Neutrophil (primary cell): ENCODE measurements around the gene SCN4B.

Experiments used
- H3K27ac ChIP-seq: fragments of 200-600 bp; sonication (generic); 2 replicates; pipeline ENCODE4 v1.5.1; 2016; ENCODE audit warnings: mild to moderate bottlenecking, moderate library complexity
- H3K27me3 ChIP-seq: fragments of 200-600 bp; sonication (generic); 2 replicates; pipeline ENCODE4 v1.6.0; 2016; ENCODE audit warnings: mild to moderate bottlenecking
- H3K36me3 ChIP-seq: fragments of 200-600 bp; sonication (generic); 2 replicates; pipeline ENCODE4 v1.5.1; 2017
- H3K4me1 ChIP-seq, 2 experiments: fragments of 200-600 bp in 1 of 2; sonication (generic) in 1 of 2; 1 replicate in 1 of 2; 2 replicates in 1 of 2; pipeline versions ENCODE4 v1.5.1 to v1.6.1; 2013 to 2016; ENCODE audit warnings: low read depth in 1 of 2, low read length in 1 of 2, mild to moderate bottlenecking in 1 of 2, moderate library complexity in 1 of 2; ENCODE audit not compliant: control insufficient read depth in 1 of 2, insufficient read depth in 1 of 2
- H3K4me3 ChIP-seq, 2 experiments: fragments of 200-600 bp in 1 of 2; sonication (generic) in 1 of 2; 1 replicate in 1 of 2; 2 replicates in 1 of 2; pipeline ENCODE4 v1.5.1; 2013 to 2016; ENCODE audit warnings: low read depth in 1 of 2, low read length in 1 of 2, mild to moderate bottlenecking in 1 of 2, moderate library complexity in 1 of 2
- H3K9me3 ChIP-seq: fragments of 200-600 bp; sonication (generic); 2 replicates; pipeline ENCODE4 v1.5.1; 2016
- TF ChIP-seq, protein P1 (sequence below): fragments of 200-600 bp; sonication (generic); IDR thresholded peaks from 2 replicates; pipeline ENCODE4 v1.5.1; 2016; ENCODE audit warnings: antibody characterized with exemption

Gene SCN4B

GRCh38 chr11:118124929-118125535, 27.6 kb downstream of the SCN4B start:
- H3K9me3 ChIP-seq = no peaks in the 10 kb centered on the region
- H3K4me3 ChIP-seq = no peak overlapping the region
- TF ChIP-seq, protein P1, sequence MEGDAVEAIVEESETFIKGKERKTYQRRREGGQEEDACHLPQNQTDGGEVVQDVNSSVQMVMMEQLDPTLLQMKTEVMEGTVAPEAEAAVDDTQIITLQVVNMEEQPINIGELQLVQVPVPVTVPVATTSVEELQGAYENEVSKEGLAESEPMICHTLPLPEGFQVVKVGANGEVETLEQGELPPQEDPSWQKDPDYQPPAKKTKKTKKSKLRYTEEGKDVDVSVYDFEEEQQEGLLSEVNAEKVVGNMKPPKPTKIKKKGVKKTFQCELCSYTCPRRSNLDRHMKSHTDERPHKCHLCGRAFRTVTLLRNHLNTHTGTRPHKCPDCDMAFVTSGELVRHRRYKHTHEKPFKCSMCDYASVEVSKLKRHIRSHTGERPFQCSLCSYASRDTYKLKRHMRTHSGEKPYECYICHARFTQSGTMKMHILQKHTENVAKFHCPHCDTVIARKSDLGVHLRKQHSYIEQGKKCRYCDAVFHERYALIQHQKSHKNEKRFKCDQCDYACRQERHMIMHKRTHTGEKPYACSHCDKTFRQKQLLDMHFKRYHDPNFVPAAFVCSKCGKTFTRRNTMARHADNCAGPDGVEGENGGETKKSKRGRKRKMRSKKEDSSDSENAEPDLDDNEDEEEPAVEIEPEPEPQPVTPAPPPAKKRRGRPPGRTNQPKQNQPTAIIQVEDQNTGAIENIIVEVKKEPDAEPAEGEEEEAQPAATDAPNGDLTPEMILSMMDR = no peak
- H3K36me3 ChIP-seq = no peaks in the 10 kb centered on the region
- H3K27me3 ChIP-seq = no peaks in the 10 kb centered on the region
- H3K4me1 ChIP-seq = no peaks in the 10 kb centered on the region
- H3K27ac ChIP-seq = no peak overlapping the region

DNA sequence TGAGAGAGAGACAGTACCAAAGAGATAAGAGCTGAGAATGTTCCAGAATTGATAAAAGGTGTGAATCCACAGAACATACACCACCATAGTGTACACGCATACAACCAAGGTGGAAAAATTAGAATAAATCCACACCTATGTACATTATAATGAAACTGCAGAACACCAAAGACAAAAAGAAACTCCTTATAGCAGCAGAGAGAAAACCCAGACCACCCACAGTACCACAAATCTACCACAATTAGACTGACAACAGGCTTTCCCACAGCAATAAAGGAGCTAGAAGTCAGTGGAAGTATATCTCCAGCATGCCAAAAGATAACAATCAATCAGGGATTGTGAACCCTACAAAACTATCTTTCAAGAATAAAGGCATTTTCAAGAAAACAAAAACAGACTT, 31.8 kb downstream of the SCN4B start:
- H3K9me3 ChIP-seq = no peaks in the 10 kb centered on the region
- TF ChIP-seq, protein P1 = no peak
- H3K27ac ChIP-seq = no peak overlapping the region
- peaks cover 8% of the 10 kb centered on the region for H3K27me3 ChIP-seq
- no peaks in the 10 kb centered on the region for H3K36me3 ChIP-seq
- H3K4me3 ChIP-seq = no peak overlapping the region
- H3K4me1 ChIP-seq = no peaks in the 10 kb centered on the region

GRCh38 chr11:118117790-118118601, 34.6 kb downstream of the SCN4B start:
- no peak overlapping the region for H3K27ac ChIP-seq
- H3K4me3 ChIP-seq = no peak overlapping the region
- H3K9me3 ChIP-seq = no peaks in the 10 kb centered on the region
- TF ChIP-seq, protein P1 = no peak
- H3K36me3 ChIP-seq = no peaks in the 10 kb centered on the region
- peaks cover 8% of the 10 kb centered on the region for H3K27me3 ChIP-seq
- H3K4me1 ChIP-seq = no peaks in the 10 kb centered on the region

DNA sequence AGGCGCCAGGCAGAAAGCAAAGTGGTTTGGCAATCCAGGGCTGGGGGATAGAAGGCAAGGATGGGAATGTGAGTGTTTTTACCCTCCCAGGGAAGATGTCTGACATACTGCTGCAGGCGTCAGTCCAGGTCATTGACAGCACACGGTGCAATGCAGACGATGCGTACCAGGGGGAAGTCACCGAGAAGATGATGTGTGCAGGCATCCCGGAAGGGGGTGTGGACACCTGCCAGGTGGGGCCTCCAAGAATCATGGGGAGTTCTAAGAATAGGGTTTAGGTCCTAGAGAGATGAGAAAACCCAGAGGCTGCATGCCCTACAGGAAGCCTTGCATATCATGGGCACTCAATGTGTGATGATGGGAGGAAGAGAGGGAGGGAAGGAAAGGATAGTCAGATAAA, 37.6 kb downstream of the SCN4B start:
- TF ChIP-seq, protein P1 = no peak
- Histone ChIP-seq H3K27me3 (peaks cover 8% of the 10 kb centered on the region), H3K4me3 (no peak overlapping the region), H3K36me3 (no peaks in the 10 kb centered on the region), H3K27ac (no peak overlapping the region), H3K4me1 (no peaks in the 10 kb centered on the region), H3K9me3 (no peaks in the 10 kb centered on the region)

- no peaks in the 10 kb centered on the region for H3K36me3 ChIP-seq
- H3K9me3 ChIP-seq = no peaks in the 10 kb centered on the region
- TF ChIP-seq, protein P1 = no peak
- no peaks in the 10 kb centered on the region for H3K4me1 ChIP-seq
- no peak overlapping the region for H3K4me3 ChIP-seq
- H3K27ac ChIP-seq = no peak overlapping the region
- H3K27me3 ChIP-seq = peaks cover 8% of the 10 kb centered on the region
Observed at GRCh38 chr11:118114266-118114665, 38.4 kb downstream of the SCN4B start.
